Ovary (tissue), 3 donors: ENCODE data around the gene PSMD14.

Experiments used
- CTCF ChIP-seq, 3 donors: fragments of 450-650 bp in 2 of 3; fragments of 200-600 bp in 1 of 3; IDR thresholded peaks; one replicate each; pipeline versions ENCODE4 v1.5.1 to v1.8.0; 2016 to 2022; ENCODE audit warnings: antibody characterized with exemption in 3 of 3, mild to moderate bottlenecking in 1 of 3
- POLR2A ChIP-seq: fragments of 450-650 bp; IDR thresholded peaks from one replicate; pipeline ENCODE4 v1.6.1; 2017; ENCODE audit warnings: antibody characterized with exemption, mild to moderate bottlenecking, moderate library complexity
- donor health status: DM: no; HTN: no; CAD: no.

- TF ChIP-seq CTCF (IDR thresholded peaks at IDR 0.05) (no peak), POLR2A (no peak)
Observed at GRCh38 chr2:161386228-161386824, 78.1 kb downstream of the PSMD14 start.
